ENCODE results near the gene ELOVL5.

ELOVL5 gene

DNA sequence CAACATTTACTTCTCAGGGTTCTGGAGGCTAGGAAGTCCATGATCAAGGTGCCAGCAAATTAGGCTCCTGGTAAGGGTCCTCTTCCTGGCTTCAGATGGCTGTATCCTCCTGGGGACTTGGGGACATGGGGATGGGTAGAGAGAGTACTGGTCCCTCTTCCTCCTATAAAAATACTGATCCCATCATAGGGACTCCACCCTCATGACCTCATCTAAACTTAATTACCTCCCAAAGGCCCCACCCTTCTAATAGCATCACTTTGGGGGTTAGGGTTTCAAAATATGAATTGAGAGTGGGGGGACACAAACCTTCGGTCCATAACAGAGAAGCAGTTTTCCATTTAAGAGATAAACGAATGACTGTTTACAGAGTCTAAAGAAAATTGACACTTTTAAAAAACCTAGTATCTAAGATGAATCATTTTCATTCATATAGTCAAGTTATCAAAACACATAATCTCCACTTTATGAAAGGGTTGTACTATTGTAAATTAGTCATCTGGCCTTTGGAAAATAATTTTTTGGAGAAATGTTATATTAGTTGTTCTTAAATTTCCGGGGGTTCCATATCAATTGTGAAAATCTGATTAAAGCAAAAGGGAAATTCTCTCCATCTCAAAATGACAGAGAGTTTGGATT, 33.5 kb downstream of the ELOVL5 start:
- TF ChIP-seq GABPA (IDR thresholded peaks at IDR 0.05; ENCODE audit: low read depth) (no peak), SPI1 (IDR thresholded peaks at IDR 0.05; ENCODE audit: borderline replicate concordance, low read depth) (no peak)
- no peaks in the 10 kb centered on the region for H3K27me3 ChIP-seq (ENCODE audit: insufficient read depth, poor library complexity, severe bottlenecking)
- no peak overlapping the region for H3K27ac ChIP-seq (replicated peaks)
- H3K4me3 ChIP-seq (replicated peaks; ENCODE audit: insufficient read depth, low read length), result no peak overlapping the region
- DNase-seq (ENCODE audit: low read depth in 1 of 2, low spot score in 1 of 2), result no peak

GRCh38 chr6:53313784-53314400, 34.9 kb downstream of the ELOVL5 start:
- Histone ChIP-seq H3K4me3 (replicated peaks; ENCODE audit: insufficient read depth, low read length) (no peak overlapping the region), H3K27me3 (ENCODE audit: insufficient read depth, poor library complexity, severe bottlenecking) (no peaks in the 10 kb centered on the region), H3K27ac (replicated peaks) (no peak overlapping the region)
- TF ChIP-seq SPI1 (IDR thresholded peaks at IDR 0.05; ENCODE audit: borderline replicate concordance, low read depth) (no peak), POLR2AphosphoS5 (IDR thresholded peaks at IDR 0.05; ENCODE audit: low read depth) (no peak), GABPA (IDR thresholded peaks at IDR 0.05; ENCODE audit: low read depth) (no peak)
- DNase-seq (ENCODE audit: low read depth in 1 of 2, low spot score in 1 of 2), result no peak

DNA sequence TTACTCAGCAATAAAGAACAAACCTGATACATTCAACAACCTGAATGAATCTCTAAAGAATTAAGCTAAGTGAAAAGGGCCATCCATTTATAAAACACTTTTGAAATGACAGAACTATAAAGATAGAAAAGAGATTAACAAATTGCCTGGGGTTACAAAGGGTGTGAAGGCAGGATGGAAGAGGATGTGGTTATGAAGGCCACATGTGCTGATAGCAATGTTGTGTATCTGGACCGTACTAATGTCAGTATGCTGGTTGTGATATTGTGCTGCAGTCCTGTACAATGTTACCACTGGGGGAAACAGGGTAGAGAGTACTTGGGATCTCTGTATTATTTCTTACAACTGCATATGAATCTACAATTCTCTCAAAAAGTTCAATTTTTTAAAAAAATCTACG, 36.4 kb downstream of the ELOVL5 start:
- no peaks in the 10 kb centered on the region for H3K27me3 ChIP-seq (ENCODE audit: insufficient read depth, poor library complexity, severe bottlenecking)
- DNase-seq (ENCODE audit: low read depth in 1 of 2, low spot score in 1 of 2), result no peak
- TF ChIP-seq POLR2AphosphoS5 (IDR thresholded peaks at IDR 0.05; ENCODE audit: low read depth) (no peak), REST (IDR thresholded peaks at IDR 0.05; ENCODE audit: insufficient replicate concordance, low read depth) (no peak), GABPA (IDR thresholded peaks at IDR 0.05; ENCODE audit: low read depth) (no peak), SPI1 (IDR thresholded peaks at IDR 0.05; ENCODE audit: borderline replicate concordance, low read depth) (no peak)
- TF ChIP-seq, protein P1, sequence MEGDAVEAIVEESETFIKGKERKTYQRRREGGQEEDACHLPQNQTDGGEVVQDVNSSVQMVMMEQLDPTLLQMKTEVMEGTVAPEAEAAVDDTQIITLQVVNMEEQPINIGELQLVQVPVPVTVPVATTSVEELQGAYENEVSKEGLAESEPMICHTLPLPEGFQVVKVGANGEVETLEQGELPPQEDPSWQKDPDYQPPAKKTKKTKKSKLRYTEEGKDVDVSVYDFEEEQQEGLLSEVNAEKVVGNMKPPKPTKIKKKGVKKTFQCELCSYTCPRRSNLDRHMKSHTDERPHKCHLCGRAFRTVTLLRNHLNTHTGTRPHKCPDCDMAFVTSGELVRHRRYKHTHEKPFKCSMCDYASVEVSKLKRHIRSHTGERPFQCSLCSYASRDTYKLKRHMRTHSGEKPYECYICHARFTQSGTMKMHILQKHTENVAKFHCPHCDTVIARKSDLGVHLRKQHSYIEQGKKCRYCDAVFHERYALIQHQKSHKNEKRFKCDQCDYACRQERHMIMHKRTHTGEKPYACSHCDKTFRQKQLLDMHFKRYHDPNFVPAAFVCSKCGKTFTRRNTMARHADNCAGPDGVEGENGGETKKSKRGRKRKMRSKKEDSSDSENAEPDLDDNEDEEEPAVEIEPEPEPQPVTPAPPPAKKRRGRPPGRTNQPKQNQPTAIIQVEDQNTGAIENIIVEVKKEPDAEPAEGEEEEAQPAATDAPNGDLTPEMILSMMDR (IDR thresholded peaks at IDR 0.05; ENCODE audit: insufficient read depth, low read length), result no peak
- no peak overlapping the region for H3K4me3 ChIP-seq (replicated peaks; ENCODE audit: insufficient read depth, low read length)
- H3K27ac ChIP-seq (replicated peaks), result no peak overlapping the region

GRCh38 chr6:53311586-53311935, 37.2 kb downstream of the ELOVL5 start:
- no peak overlapping the region for H3K27ac ChIP-seq (replicated peaks)

GRCh38 chr6:53310771-53311585, 37.8 kb downstream of the ELOVL5 start:
- H3K27ac ChIP-seq (replicated peaks), result no peak overlapping the region
- DNase-seq (ENCODE audit: low read depth in 1 of 2, low spot score in 1 of 2), result no peak
- no peak for TF ChIP-seq REST (IDR thresholded peaks at IDR 0.05; ENCODE audit: insufficient replicate concordance, low read depth)
- TF ChIP-seq POLR2AphosphoS5 (IDR thresholded peaks at IDR 0.05; ENCODE audit: low read depth), result no peak
- TF ChIP-seq, protein P1 (IDR thresholded peaks at IDR 0.05; ENCODE audit: insufficient read depth, low read length), result no peak
- no peak for TF ChIP-seq GABPA (IDR thresholded peaks at IDR 0.05; ENCODE audit: low read depth)
- no peak for TF ChIP-seq SPI1 (IDR thresholded peaks at IDR 0.05; ENCODE audit: borderline replicate concordance, low read depth)

More at GRCh38 chr6:53311586-53311935, 37.2 kb downstream of the ELOVL5 start:
- Histone ChIP-seq H3K4me3 (replicated peaks; ENCODE audit: insufficient read depth, low read length) (no peak overlapping the region), H3K27me3 (ENCODE audit: insufficient read depth, poor library complexity, severe bottlenecking) (no peaks in the 10 kb centered on the region)
- TF ChIP-seq, protein P1 (IDR thresholded peaks at IDR 0.05; ENCODE audit: insufficient read depth, low read length), result no peak
- DNase-seq (ENCODE audit: low read depth in 1 of 2, low spot score in 1 of 2), result no peak

More at GRCh38 chr6:53310771-53311585, 37.8 kb downstream of the ELOVL5 start:
- no peaks in the 10 kb centered on the region for H3K27me3 ChIP-seq (ENCODE audit: insufficient read depth, poor library complexity, severe bottlenecking)
- no peak overlapping the region for H3K4me3 ChIP-seq (replicated peaks; ENCODE audit: insufficient read depth, low read length)
